Measurements from ENCODE around the gene ARID1B. TPM values are rescaled to one million over a fixed set of nuclear protein-coding genes. Genes with fewer than 3 reads are reported as not detected.

ARID1B gene
- total RNA-seq, 2 experiments from 2014 or later: 36.9 to 38.9 TPM

DNA sequence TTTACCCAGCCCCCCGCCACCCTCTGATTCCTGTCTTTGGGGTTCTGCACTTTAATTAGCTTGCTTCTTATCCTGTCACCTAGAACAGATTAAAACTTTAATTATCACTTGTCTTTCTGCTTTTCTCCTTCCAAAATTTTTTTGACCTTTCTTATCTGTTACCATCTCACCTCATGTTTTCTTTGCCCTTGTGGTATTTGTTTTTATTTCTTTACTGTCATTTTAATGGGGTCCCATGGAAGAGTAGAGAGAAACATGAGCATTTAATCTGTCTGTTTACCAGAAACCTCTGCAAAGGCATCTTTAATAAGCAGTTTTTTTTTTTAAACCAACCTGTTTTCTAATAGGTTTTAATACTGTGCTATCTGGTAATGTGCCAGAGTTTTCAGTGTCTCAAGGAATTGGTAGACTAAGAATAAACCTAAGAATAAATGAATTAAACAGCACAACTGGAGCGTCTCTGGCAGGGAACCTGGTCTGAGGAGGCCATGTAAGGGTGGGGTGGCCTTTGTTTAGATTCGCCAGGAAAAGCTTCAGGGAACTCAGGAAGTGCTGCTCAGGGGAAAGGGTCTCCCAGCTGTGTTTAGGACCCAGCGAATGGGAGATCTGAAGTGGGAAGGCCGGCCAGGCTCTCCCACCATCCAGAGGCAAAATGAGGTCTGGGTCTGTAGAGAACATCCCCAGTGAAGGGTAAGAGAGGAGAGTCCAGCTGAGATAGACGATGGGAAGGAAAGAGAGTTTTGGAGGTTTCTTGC is 69.8 kb downstream of the ARID1B start:
- ChIA-PET POLR2A (interaction anchor here (0.8 to 0.9 kb wide), 2 partner anchors 52 to 67 kb away, joined by 3 read pairs; no protein-coding TSS in a partner anchor), CTCF (interaction anchor here (1.2 kb wide), 1 partner anchor 55 kb away, joined by 3 read pairs; no protein-coding TSS in a partner anchor)
- DNase-seq (no peak), ATAC-seq (no peak)
- Mint-ChIP-seq H3K27ac (no peak overlapping the region), H3K4me3 (no peak overlapping the region), H3K27me3 (no peaks in the 10 kb centered on the region), H3K9me3 (no peaks in the 10 kb centered on the region), H3K36me3 (ENCODE audit: low read depth) (peaks cover 3% of the 10 kb centered on the region), H3K4me1 (ENCODE audit: low read depth) (peaks cover 82% of the 10 kb centered on the region)
- TF ChIP-seq CTCF (IDR thresholded peaks at IDR 0.05): no peak
- intact Hi-C loops (cut with micrococcal nuclease): no loop called here

DNA sequence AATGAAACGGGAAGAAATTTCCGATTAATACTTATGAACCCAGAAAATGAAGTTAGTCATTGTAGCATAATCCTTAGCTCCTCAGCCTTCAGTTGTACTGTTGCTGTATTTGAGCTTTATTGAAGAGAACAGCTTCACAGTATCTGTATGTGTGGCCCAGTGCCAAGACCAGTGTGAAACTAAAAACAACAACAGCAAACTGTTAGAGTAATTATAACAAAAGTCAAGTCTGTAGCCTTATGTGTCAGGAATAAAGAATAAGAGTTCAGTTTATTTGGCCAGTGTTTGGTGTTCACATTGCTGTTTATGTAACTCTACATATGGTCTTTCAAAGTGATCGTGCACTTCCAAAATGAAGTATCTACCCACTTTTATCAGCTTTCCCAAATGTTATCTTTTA is 70.9 kb downstream of the ARID1B start:
- peaks cover 82% of the 10 kb centered on the region for H3K4me1 Mint-ChIP-seq (ENCODE audit: low read depth)
- no peaks in the 10 kb centered on the region for H3K9me3 Mint-ChIP-seq
- no peak overlapping the region for H3K27ac Mint-ChIP-seq
- H3K4me3 Mint-ChIP-seq: no peak overlapping the region
- POLR2A ChIA-PET: no interaction called here
- H3K27me3 Mint-ChIP-seq: no peaks in the 10 kb centered on the region
- no peak for TF ChIP-seq CTCF (IDR thresholded peaks at IDR 0.05)
- intact Hi-C loops (cut with micrococcal nuclease): no loop called here
- ATAC-seq (no peak), DNase-seq (no peak)
- CTCF ChIA-PET: interaction anchor here (1.2 to 1.3 kb wide), 2 partner anchors 16 to 56 kb away, joined by 3 to 5 read pairs; no protein-coding TSS in a partner anchor
- H3K36me3 Mint-ChIP-seq (ENCODE audit: low read depth): peaks cover 3% of the 10 kb centered on the region

- POLR2A ChIA-PET: no interaction called here
- intact Hi-C loops (cut with micrococcal nuclease): no loop called here
- H3K36me3 Mint-ChIP-seq (ENCODE audit: low read depth): peaks cover 3% of the 10 kb centered on the region
Measured at GRCh38 chr6:156848533-156848932, 71.4 kb downstream of the ARID1B start.

DNA sequence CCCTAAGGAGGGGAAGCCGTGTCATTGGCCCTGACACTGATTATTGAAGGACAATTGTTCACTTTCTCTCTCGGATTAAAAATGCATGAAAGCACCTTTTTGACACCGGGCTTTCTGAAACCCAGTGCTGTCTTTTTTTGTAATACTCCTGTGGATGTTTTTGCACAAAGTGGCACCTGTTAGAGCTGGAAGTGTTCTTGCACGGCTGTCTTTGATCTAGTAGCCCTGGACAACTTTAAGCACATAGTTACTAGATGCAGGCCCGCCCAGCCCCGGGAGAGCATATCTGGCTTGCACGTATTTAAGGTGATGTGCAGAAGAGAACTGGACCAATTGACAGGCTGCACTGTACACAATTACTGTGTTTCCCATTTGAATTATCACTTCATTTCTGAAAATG is 72.6 kb downstream of the ARID1B start:
- DNase-seq (no peak), ATAC-seq (no peak)
- Mint-ChIP-seq H3K4me3 (no peak overlapping the region), H3K9me3 (no peaks in the 10 kb centered on the region), H3K4me1 (ENCODE audit: low read depth) (peaks cover 86% of the 10 kb centered on the region), H3K27ac (no peak overlapping the region), H3K36me3 (ENCODE audit: low read depth) (peaks cover 3% of the 10 kb centered on the region), H3K27me3 (no peaks in the 10 kb centered on the region)
- POLR2A ChIA-PET: no interaction called here
- TF ChIP-seq CTCF (IDR thresholded peaks at IDR 0.05): no peak
- intact Hi-C loops (cut with micrococcal nuclease): no loop called here
- CTCF ChIA-PET: no interaction called here

More at GRCh38 chr6:156848533-156848932, 71.4 kb downstream of the ARID1B start:
- H3K4me1 Mint-ChIP-seq (ENCODE audit: low read depth): peaks cover 86% of the 10 kb centered on the region
- no peak overlapping the region for H3K27ac Mint-ChIP-seq
- no peaks in the 10 kb centered on the region for H3K27me3 Mint-ChIP-seq
- no peaks in the 10 kb centered on the region for H3K9me3 Mint-ChIP-seq
- ATAC-seq (no peak), DNase-seq (no peak)
- no peak for TF ChIP-seq CTCF (IDR thresholded peaks at IDR 0.05)
- CTCF ChIA-PET: interaction anchor here (1.2 to 1.3 kb wide), 2 partner anchors 16 to 56 kb away, joined by 3 to 5 read pairs; no protein-coding TSS in a partner anchor
- no peak overlapping the region for H3K4me3 Mint-ChIP-seq

GRCh38 chr6:156850353-156850752 is 73.2 kb downstream of the ARID1B start:
- no peaks in the 10 kb centered on the region for H3K9me3 Mint-ChIP-seq
- ChIA-PET POLR2A (no interaction called here), CTCF (no interaction called here)
- intact Hi-C loops (cut with micrococcal nuclease): no loop called here
- TF ChIP-seq CTCF (IDR thresholded peaks at IDR 0.05): no peak
- peaks cover 3% of the 10 kb centered on the region for H3K36me3 Mint-ChIP-seq (ENCODE audit: low read depth)
- DNase-seq (no peak), ATAC-seq (no peak)
- no peak overlapping the region for H3K27ac Mint-ChIP-seq
- H3K27me3 Mint-ChIP-seq: no peaks in the 10 kb centered on the region
- peaks cover 84% of the 10 kb centered on the region for H3K4me1 Mint-ChIP-seq (ENCODE audit: low read depth)
- no peak overlapping the region for H3K4me3 Mint-ChIP-seq

Data from activated CD8-positive, alpha-beta T cell treated with anti-CD3 and anti-CD28 coated beads for 36 hours (primary cell).